H1 (cell line): ENCODE results near the gene ABHD12B. TPM values are rescaled to one million over a fixed set of nuclear protein-coding genes. Genes with fewer than 3 reads are reported as not detected.

Experiments used
- CTCF ChIA-PET: fragments of 300-600 bp; sonication (Branson Sonifier 250); formaldehyde crosslinking; loops from one replicate; lab custom pipeline; 2021; ENCODE audit not compliant: partially characterized antibody; lab: Charles Lee
- POLR2A ChIA-PET: fragments of 300-600 bp; sonication (Branson Sonifier 250); formaldehyde crosslinking; loops from one replicate; lab custom pipeline; 2021; ENCODE audit warnings: inconsistent platforms; ENCODE audit not compliant: partially characterized antibody; lab: Charles Lee
- DNase-seq, 2 experiments: peaks; one replicate each; pipeline versions ENCODE4 v3.0.0 to v3.0.0-alpha.2; 2010 to 2022; ENCODE audit warnings: low spot score in 2 of 2, low read depth in 1 of 2, mixed read lengths in 1 of 2
- FAIRE-seq: peaks from 2 replicates; lab custom pipeline; 2011; peaks lifted over from hg19 to GRCh38; lab: Jason Lieb, UNC
- H2AFZ ChIP-seq: 2 replicates; pipeline ENCODE4 v1.8.1; 2012; ENCODE audit warnings: low read length, inconsistent platforms
- H2AK5ac ChIP-seq: 2 replicates; pipeline ENCODE4 v1.6.1; 2013; ENCODE audit warnings: low read depth, low read length
- H2BK120ac ChIP-seq: replicated peaks from 2 replicates; pipeline ENCODE3; 2013; ENCODE audit warnings: low read depth, low read length, inconsistent platforms
- H2BK12ac ChIP-seq: 2 replicates; pipeline ENCODE4 v1.6.1; 2013; ENCODE audit warnings: low read depth, low read length
- H2BK15ac ChIP-seq: 2 replicates; pipeline ENCODE4 v1.6.1; 2013; ENCODE audit warnings: low read length
- H2BK20ac ChIP-seq: 2 replicates; pipeline ENCODE4 v1.6.1; 2013; ENCODE audit warnings: low read length
- H2BK5ac ChIP-seq: 2 replicates; pipeline ENCODE4 v1.6.1; 2013; ENCODE audit warnings: low read depth, low read length
- H3K14ac ChIP-seq: 2 replicates; pipeline ENCODE4 v1.6.1; 2013; ENCODE audit warnings: inconsistent platforms; ENCODE audit not compliant: insufficient read length
- H3K18ac ChIP-seq: 2 replicates; pipeline ENCODE4 v1.6.1; 2013; ENCODE audit warnings: low read length; ENCODE audit errors: extremely low read depth
- H3K23ac ChIP-seq: 2 replicates; pipeline ENCODE4 v1.6.1; 2013; ENCODE audit warnings: inconsistent platforms; ENCODE audit not compliant: insufficient read length
- H3K23me2 ChIP-seq: 2 replicates; pipeline ENCODE4 v1.6.1; 2013; ENCODE audit warnings: low read depth, low read length
- H3K27ac ChIP-seq: 2 replicates; pipeline ENCODE4 v1.6.1; 2011; ENCODE audit warnings: low read depth, low read length, inconsistent platforms
- H3K27me3 ChIP-seq, 4 experiments: replicated peaks in 1 of 4; 1 replicate in 1 of 4; 2 replicates in 3 of 4; pipeline versions ENCODE4 v1.6.1 to v1.8.1; 2011 to 2013; ENCODE audit warnings: low read length in 3 of 4, mild to moderate bottlenecking in 3 of 4, inconsistent platforms in 2 of 4, mixed read lengths in 2 of 4, moderate library complexity in 1 of 4; ENCODE audit not compliant: control insufficient read depth in 3 of 4, insufficient read depth in 3 of 4; ENCODE audit errors: extremely low read depth in 1 of 4
- H3K36me3 ChIP-seq, 4 experiments: 2 replicates each; pipeline versions ENCODE4 v1.6.1 to v1.8.1; 2011 to 2013; ENCODE audit warnings: mild to moderate bottlenecking in 4 of 4, low read length in 3 of 4, moderate library complexity in 2 of 4, control low read depth in 1 of 4, inconsistent platforms in 1 of 4; ENCODE audit not compliant: insufficient read depth in 4 of 4, control insufficient read depth in 2 of 4
- H3K4ac ChIP-seq: replicated peaks from 2 replicates; pipeline ENCODE3; 2013; ENCODE audit warnings: low read length, low read depth, mixed read lengths, inconsistent platforms; ENCODE audit not compliant: insufficient read length
- H3K4me1 ChIP-seq, 4 experiments: replicated peaks in 1 of 4; 1 replicate in 1 of 4; 2 replicates in 3 of 4; pipeline versions ENCODE4 v1.6.1 to v1.8.1; 2011 to 2013; ENCODE audit warnings: low read length in 3 of 4, inconsistent platforms in 2 of 4, mixed read lengths in 1 of 4; ENCODE audit not compliant: insufficient read depth in 4 of 4, control insufficient read depth in 3 of 4
- H3K4me2 ChIP-seq, 2 experiments: 2 replicates each; pipeline versions ENCODE4 v1.6.1 to v1.8.1; 2011 to 2013; ENCODE audit warnings: low read depth in 2 of 2, low read length in 2 of 2, control low read depth in 1 of 2, inconsistent platforms in 1 of 2, mild to moderate bottlenecking in 1 of 2; ENCODE audit not compliant: insufficient read depth in 1 of 2
- H3K4me3 ChIP-seq, 4 experiments: fragments of 200-600, 300-600 bp in 1 of 4; sonication (generic), shearing (Covaris generic), sonication (Bioruptor Twin) in 1 of 4; 2 replicates each; pipeline versions ENCODE4 v1.5.1 to v1.8.1; 2011 to 2016; ENCODE audit warnings: low read length in 4 of 4, low read depth in 3 of 4, control low read depth in 2 of 4, inconsistent platforms in 2 of 4, mild to moderate bottlenecking in 2 of 4, mixed read lengths in 1 of 4, moderate library complexity in 1 of 4; ENCODE audit not compliant: insufficient read depth in 2 of 4; ENCODE audit errors: extremely low read depth in 1 of 4
- H3K56ac ChIP-seq: replicated peaks from 2 replicates; pipeline ENCODE3; 2013; ENCODE audit warnings: low read depth, mild to moderate bottlenecking, mixed read lengths, low read length, inconsistent platforms; ENCODE audit not compliant: insufficient read length
- H3K79me1 ChIP-seq: 2 replicates; pipeline ENCODE4 v1.6.1; 2013; ENCODE audit warnings: low read depth, low read length, control low read depth
- H3K79me2 ChIP-seq, 2 experiments: 2 replicates each; pipeline versions ENCODE4 v1.6.1 to v1.8.1; 2012 to 2013; ENCODE audit warnings: low read length in 2 of 2, mild to moderate bottlenecking in 2 of 2, inconsistent platforms in 1 of 2; ENCODE audit not compliant: insufficient read depth in 2 of 2, control insufficient read depth in 1 of 2
- H3K9ac ChIP-seq, 4 experiments: replicated peaks in 1 of 4; 1 replicate in 1 of 4; 2 replicates in 3 of 4; pipeline versions ENCODE4 v1.6.1 to v1.8.1; 2011 to 2013; ENCODE audit warnings: low read depth in 3 of 4, low read length in 3 of 4, control low read depth in 2 of 4, mild to moderate bottlenecking in 2 of 4, moderate library complexity in 2 of 4, inconsistent platforms in 1 of 4; ENCODE audit errors: extremely low read depth in 1 of 4
- H3K9me3 ChIP-seq, 2 experiments: 2 replicates each; pipeline versions ENCODE4 v1.6.1 to v1.8.1; 2012 to 2013; ENCODE audit warnings: mild to moderate bottlenecking in 2 of 2, moderate library complexity in 2 of 2, control low read depth in 1 of 2, inconsistent platforms in 1 of 2, low read depth in 1 of 2, low read length in 1 of 2, mixed read lengths in 1 of 2; ENCODE audit not compliant: insufficient read depth in 2 of 2
- H4K20me1 ChIP-seq, 2 experiments: replicated peaks in 1 of 2; 2 replicates each; pipeline versions ENCODE3 to v1.8.1; 2011 to 2013; ENCODE audit warnings: inconsistent platforms in 2 of 2, low read length in 2 of 2, mild to moderate bottlenecking in 1 of 2; ENCODE audit not compliant: insufficient read depth in 2 of 2, control insufficient read depth in 1 of 2
- H4K5ac ChIP-seq: 2 replicates; pipeline ENCODE4 v1.6.1; 2013; ENCODE audit warnings: low read length, low read depth, mixed read lengths, inconsistent platforms; ENCODE audit not compliant: insufficient read length
- H4K8ac ChIP-seq: 2 replicates; pipeline ENCODE4 v1.8.0; 2013; ENCODE audit warnings: mild to moderate bottlenecking, moderate library complexity, low read length, inconsistent platforms; ENCODE audit not compliant: insufficient read depth; ENCODE audit errors: extremely low read depth
- H4K91ac ChIP-seq: replicated peaks from 2 replicates; pipeline ENCODE3; 2013; ENCODE audit warnings: low read length, mixed read lengths, inconsistent platforms; ENCODE audit not compliant: insufficient read length
- ASH2L ChIP-seq: fragments of 200-600, 300-600 bp; sonication (generic); IDR thresholded peaks from one replicate; pipeline ENCODE4 v1.7.1; 2017; ENCODE audit warnings: low read length
- CBX8 ChIP-seq: fragments of 300-800, 300-1000 bp; sonication (generic); IDR thresholded peaks from 2 replicates; pipeline ENCODE4 v1.7.1; 2016; ENCODE audit warnings: low read depth, low read length, borderline replicate concordance
- FOSL1 ChIP-seq: IDR thresholded peaks from 2 replicates; pipeline ENCODE4 v1.6.1; 2011; ENCODE audit warnings: mild to moderate bottlenecking, low read depth, low read length, moderate library complexity; ENCODE audit not compliant: insufficient read depth
- JUN ChIP-seq: IDR thresholded peaks from 2 replicates; pipeline ENCODE4 v1.6.1; 2011; ENCODE audit warnings: low read depth, mild to moderate bottlenecking, improper control_type of control experiment, low read length
- JUND ChIP-seq: IDR thresholded peaks from 2 replicates; pipeline ENCODE4 v1.6.1; 2011; ENCODE audit warnings: mild to moderate bottlenecking, improper control_type of control experiment, low read length
- KDM4A ChIP-seq: IDR thresholded peaks from one replicate; pipeline ENCODE4 v1.7.1; 2012; ENCODE audit warnings: low read depth, mild to moderate bottlenecking, moderate library complexity, low read length, inconsistent platforms; ENCODE audit not compliant: severe bottlenecking
- RAD21 ChIP-seq, 2 experiments: IDR thresholded peaks in 1 of 2; conservative IDR thresholded peaks in 1 of 2; 2 replicates each; pipeline ENCODE4 v1.6.1; 2011; ENCODE audit warnings: low read depth in 2 of 2, low read length in 2 of 2, improper control_type of control experiment in 1 of 2, inconsistent platforms in 1 of 2, mild to moderate bottlenecking in 1 of 2, moderate library complexity in 1 of 2
- RBBP5 ChIP-seq: IDR thresholded peaks from 2 replicates; pipeline ENCODE4 v1.7.1; 2012; ENCODE audit warnings: low read depth, mild to moderate bottlenecking, inconsistent platforms, low read length, moderate library complexity, borderline replicate concordance
- RNF2 ChIP-seq: fragments of 200-900, 300-1000 bp; sonication (generic); IDR thresholded peaks from 2 replicates; pipeline ENCODE4 v1.7.1; 2016; ENCODE audit warnings: borderline replicate concordance, low read depth, mild to moderate bottlenecking, antibody characterized with exemption, low read length; ENCODE audit not compliant: poor library complexity, severe bottlenecking; ENCODE audit errors: missing control alignments
- RXRA ChIP-seq: IDR thresholded peaks from 2 replicates; pipeline ENCODE4 v1.6.1; 2011; ENCODE audit warnings: low read depth, mild to moderate bottlenecking, low read length, moderate library complexity; ENCODE audit not compliant: insufficient read depth
- TAF1 ChIP-seq: IDR thresholded peaks from 2 replicates; pipeline ENCODE4 v1.6.1; 2011; ENCODE audit warnings: mild to moderate bottlenecking, low read depth, low read length
- WGBS, 2 experiments: shearing (Covaris generic) in 1 of 2; methylation state at CpG; one replicate each; pipeline versions ENCODE4 v1.1.6 to v1.1.7; 2013 to 2015; ENCODE audit warnings: low lambda C conversion rate in 2 of 2, mixed read lengths in 2 of 2, inconsistent platforms in 1 of 2, low coverage in 1 of 2, missing lambda C conversion rate in 1 of 2; ENCODE audit not compliant: insufficient replicate concordance in 2 of 2, insufficient coverage in 1 of 2, insufficient read length in 1 of 2; ENCODE audit errors: extremely low coverage in 1 of 2, missing lambda C conversion rate in 1 of 2; 5-methylcytosine and 5-hydroxymethylcytosine counted together
- polyA plus RNA-seq, 7 experiments: library from polyadenylated mRNA; depleted of rRNA in 3 of 7; stranded (reverse) in 5 of 7; unstranded in 2 of 7; fragments of >200 nt in 5 of 7; fragments of 200-250 nt in 2 of 7; gene quantifications; 1 replicate in 5 of 7; 2 replicates in 1 of 7; 4 replicates in 1 of 7; pipeline versions ENCODE4 v1.2.1 to v1.2.3, GENCODE V29; 2011 to 2013; ENCODE audit warnings: missing spikeins in 2 of 7, mixed read lengths in 2 of 7
- total RNA-seq: library from RNA; stranded (reverse); fragmentation: NEBNext Ultra II Directional; extraction: Animal tissue kit (Norgen Biotek cat#: 25700); gene quantifications from 2 replicates; pipeline ENCODE4 v1.2.1, GENCODE V29; 2021

The ABHD12B gene
- total and polyA plus RNA-seq, 2 of the 8 experiments (the other 6 are each of a cell fraction or from before 2014, with no cell fraction given), result 4.0 to 102 TPM

DNA sequence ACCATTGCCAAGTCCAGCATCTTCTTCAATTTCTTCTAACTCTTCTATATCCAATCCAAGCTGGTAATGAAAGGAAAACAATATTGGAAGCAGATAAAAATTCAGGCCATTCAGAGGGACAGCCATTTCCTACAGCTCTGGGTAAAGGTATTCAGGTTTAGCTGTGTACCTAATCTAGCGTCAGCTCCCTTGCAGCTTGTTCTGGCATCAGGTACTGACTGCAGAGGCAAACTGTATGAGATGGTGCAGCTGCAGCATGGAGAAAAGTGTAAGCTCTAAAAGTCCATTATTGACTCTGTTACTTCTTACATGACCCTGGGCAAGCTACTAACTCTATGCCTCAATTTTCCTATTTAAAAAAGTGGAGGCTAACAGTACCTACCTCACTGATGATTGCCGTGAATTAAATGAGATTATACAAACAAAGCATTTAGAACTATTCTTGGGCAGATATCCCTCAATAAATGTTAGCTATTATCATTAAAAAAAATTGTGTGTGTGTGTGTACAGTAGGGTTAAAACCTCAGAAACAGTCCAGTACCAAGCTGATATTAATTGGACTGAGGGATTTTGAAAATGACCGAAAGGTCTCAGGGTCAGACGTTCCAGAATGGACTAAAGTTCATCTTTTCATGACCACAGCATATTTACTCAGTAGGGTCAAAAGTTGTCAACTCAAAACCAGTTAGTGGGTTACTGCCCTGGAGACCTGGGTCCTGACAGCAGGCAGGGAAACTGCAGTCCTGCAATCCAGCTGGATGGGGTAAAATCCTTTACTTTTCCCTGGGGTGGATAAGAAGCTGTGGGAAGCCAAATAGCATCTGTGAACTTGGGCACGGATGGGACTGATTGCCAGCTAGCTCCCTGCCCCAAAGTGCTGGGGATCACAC lies 63.5 kb downstream of the ABHD12B start:
- POLR2A ChIA-PET, result interaction anchor here (1.0 to 1.2 kb wide), 2 partner anchors 30 to 60 kb away, joined by 3 read pairs; no protein-coding TSS in a partner anchor
- FAIRE-seq (no peak), DNase-seq (no peak)
- no peak overlapping the region for H2BK20ac ChIP-seq
- no peak overlapping the region for H3K18ac ChIP-seq
- H4K8ac ChIP-seq, result no peak overlapping the region
- H3K27ac ChIP-seq, result no peak overlapping the region
- H3K9me3 ChIP-seq, result no peaks in the 10 kb centered on the region
- peaks cover 0 to 19% (median 10%) of the 10 kb centered on the region in 4 experiments; a peak in 6 of 8 replicates for H3K36me3 ChIP-seq
- WGBS, 2 experiments, result 73% methylated on average over 5 of the region's 5 CpGs; no CpG with 5 or more reads in 1 of the 2 experiments
- H4K5ac ChIP-seq, result no peak overlapping the region
- no peak overlapping the region for H2BK15ac ChIP-seq
- no peaks in the 10 kb centered on the region for H4K20me1 ChIP-seq
- no peak overlapping the region for H3K9ac ChIP-seq
- no peak overlapping the region for H3K4me3 ChIP-seq
- H3K23ac ChIP-seq, result no peak overlapping the region
- no peak overlapping the region for H2AK5ac ChIP-seq
- no peak overlapping the region for H3K56ac ChIP-seq
- H2BK12ac ChIP-seq, result no peak overlapping the region
- no peaks in the 10 kb centered on the region for H3K79me2 ChIP-seq
- no peaks in the 10 kb centered on the region for H3K27me3 ChIP-seq
- no peak overlapping the region for H3K14ac ChIP-seq
- H2AFZ ChIP-seq, result no peak overlapping the region
- H3K4me1 ChIP-seq, result no peaks in the 10 kb centered on the region
- no peak overlapping the region for H2BK120ac ChIP-seq
- H3K4me2 ChIP-seq, result no peak overlapping the region
- H4K91ac ChIP-seq, result no peak overlapping the region
- H2BK5ac ChIP-seq, result no peak overlapping the region
- no peak overlapping the region for H3K4ac ChIP-seq
- H3K23me2 ChIP-seq, result no peaks in the 10 kb centered on the region
- H3K79me1 ChIP-seq, result no peaks in the 10 kb centered on the region
- CTCF ChIA-PET, result interaction anchor here (0.7 to 2.2 kb wide), 6 partner anchors 9 to 76 kb away, joined by 3 to 5 read pairs (median 4); partner anchors contain the start of gene PYGL
- no peak for TF ChIP-seq RBBP5
- TF ChIP-seq CBX8, result no peak
- no peak for TF ChIP-seq RXRA
- no peak for TF ChIP-seq ASH2L
- TF ChIP-seq TAF1, result no peak
- no peak for TF ChIP-seq KDM4A
- no peak for TF ChIP-seq JUN
- TF ChIP-seq JUND, result no peak
- no peak for TF ChIP-seq FOSL1
- TF ChIP-seq RNF2, result no peak
- no peak for TF ChIP-seq RAD21 (IDR thresholded peaks at IDR 0.05 in 1 of 2, conservative IDR thresholded peaks at IDR 0.05 in 1 of 2; ENCODE audit: low read depth in 2 of 2, low read length in 2 of 2)
